B cell (primary cell): ENCODE results near the gene REN. TPM values are rescaled to one million over a fixed set of nuclear protein-coding genes. Genes with fewer than 3 reads are reported as not detected.

ENCODE experiments used
- ATAC-seq: fragments of 200-7000 bp; cut with Tn5 transposase; one replicate; pipeline ENCODE4 v1.10.0; 2021; ENCODE audit warnings: low read depth, mild to moderate bottlenecking, moderate number of reproducible peaks, moderate library complexity
- CTCF ChIA-PET: fragments of 350-600 bp; sonication (Branson Sonifier 250); formaldehyde crosslinking; loops from one replicate; lab custom pipeline; 2021; ENCODE audit warnings: antibody characterized with exemption, inconsistent platforms; lab: Charles Lee
- POLR2A ChIA-PET: fragments of 350-600 bp; sonication (Branson Sonifier 250); formaldehyde crosslinking; loops from one replicate; lab custom pipeline; 2021; ENCODE audit warnings: antibody characterized with exemption; lab: Charles Lee
- DNase-seq: peaks from one replicate; pipeline ENCODE4 v3.0.0; 2013
- H2AFZ ChIP-seq: 2 replicates; pipeline ENCODE4 v1.6.1; 2012; ENCODE audit warnings: mild to moderate bottlenecking, low read depth, low read length; ENCODE audit not compliant: insufficient read depth, poor library complexity, severe bottlenecking
- H3K27ac ChIP-seq, 2 donors: 1 replicate in 1 of 2; 2 replicates in 1 of 2; pipeline ENCODE4 v1.5.1; 2012 to 2013; ENCODE audit warnings: low read length in 2 of 2, mild to moderate bottlenecking in 2 of 2, moderate library complexity in 1 of 2
- H3K27me3 ChIP-seq, 4 experiments: fragments of 200-600 bp in 1 of 4; sonication (generic) in 1 of 4; replicated peaks in 1 of 4; 1 replicate in 2 of 4; 2 replicates in 2 of 4; pipeline versions ENCODE4 v1.6.1 to v1.7.0; 2013 to 2016; ENCODE audit warnings: low read length in 3 of 4, mild to moderate bottlenecking in 2 of 4, mixed read lengths in 1 of 4, moderate library complexity in 1 of 4; ENCODE audit not compliant: insufficient read depth in 4 of 4, control insufficient read depth in 3 of 4; ENCODE audit errors: control extremely low read depth in 1 of 4
- H3K36me3 ChIP-seq, 2 experiments: replicated peaks in 1 of 2; 1 replicate in 1 of 2; 2 replicates in 1 of 2; pipeline versions ENCODE4 v1.6.1 to v1.7.1; 2013; ENCODE audit warnings: low read length in 1 of 2; ENCODE audit not compliant: insufficient read depth in 2 of 2, control insufficient read depth in 1 of 2; ENCODE audit errors: control extremely low read depth in 1 of 2, extremely low read depth in 1 of 2
- H3K4me1 ChIP-seq, 2 donors: fragments of 200-600 bp in 1 of 2; sonication (generic) in 1 of 2; 1 replicate in 1 of 2; 2 replicates in 1 of 2; pipeline versions ENCODE4 v1.5.1 to v1.6.1; 2013 to 2017; ENCODE audit warnings: low read length in 2 of 2; ENCODE audit not compliant: control insufficient read depth in 2 of 2, insufficient read depth in 2 of 2
- H3K4me2 ChIP-seq: replicated peaks from 2 replicates; pipeline ENCODE3; 2012; ENCODE audit warnings: mild to moderate bottlenecking, low read depth, low read length; ENCODE audit not compliant: poor library complexity, severe bottlenecking
- H3K4me3 ChIP-seq, 5 experiments: fragments of 200-600 bp in 1 of 5; sonication (generic) in 1 of 5; 1 replicate in 3 of 5; 2 replicates in 2 of 5; pipeline versions ENCODE4 v1.5.1 to v1.7.0; 2011 to 2016; ENCODE audit warnings: low read length in 4 of 5, mild to moderate bottlenecking in 4 of 5, low read depth in 2 of 5, control low read depth in 1 of 5, moderate library complexity in 1 of 5; ENCODE audit not compliant: insufficient read depth in 1 of 5; ENCODE audit errors: control extremely low read depth in 1 of 5, extremely low read depth in 1 of 5
- H3K79me2 ChIP-seq: fragments of 200-600 bp; sonication (generic); one replicate; pipeline ENCODE4 v1.6.0; 2016; ENCODE audit warnings: low read length; ENCODE audit not compliant: control insufficient read depth, insufficient read depth
- H3K9ac ChIP-seq: fragments of 200-600 bp; sonication (generic); 2 replicates; pipeline ENCODE4 v1.6.1; 2017; ENCODE audit warnings: mild to moderate bottlenecking, low read length, moderate library complexity
- H3K9me3 ChIP-seq, 3 donors: one replicate each; pipeline versions ENCODE4 v1.6.1 to v1.7.1; 2013; ENCODE audit warnings: low read length in 2 of 3; ENCODE audit not compliant: control insufficient read depth in 2 of 3, insufficient read depth in 1 of 3; ENCODE audit errors: control extremely low read depth in 1 of 3
- H4K20me1 ChIP-seq: 2 replicates; pipeline ENCODE4 v1.6.0; 2012; ENCODE audit warnings: mild to moderate bottlenecking, low read length; ENCODE audit not compliant: insufficient read depth, control insufficient read depth, poor library complexity, severe bottlenecking
- H3K27ac Mint-ChIP-seq: one replicate; pipeline ENCODE4 v1.8.0; 2021; ENCODE audit warnings: mixed read lengths
- H3K27me3 Mint-ChIP-seq: one replicate; pipeline ENCODE4 v1.8.0; 2021; ENCODE audit warnings: mixed read lengths
- H3K4me1 Mint-ChIP-seq: one replicate; pipeline ENCODE4 v1.8.0; 2021; ENCODE audit warnings: mixed read lengths
- H3K4me3 Mint-ChIP-seq: one replicate; pipeline ENCODE4 v1.8.0; 2021; ENCODE audit warnings: mixed read lengths
- H3K9me3 Mint-ChIP-seq: one replicate; pipeline ENCODE4 v1.8.0; 2022; ENCODE audit warnings: mixed read lengths; ENCODE audit not compliant: insufficient read depth
- CTCF ChIP-seq: fragments of 200-600 bp; IDR thresholded peaks from one replicate; pipeline ENCODE4 v1.8.0; 2022; ENCODE audit warnings: antibody characterized with exemption, mild to moderate bottlenecking
- EZH2 ChIP-seq: IDR thresholded peaks from 2 replicates; pipeline ENCODE4 v1.6.1; 2012; ENCODE audit warnings: borderline replicate concordance, low read depth, mild to moderate bottlenecking, moderate library complexity, low read length; ENCODE audit not compliant: insufficient read depth, poor library complexity, severe bottlenecking
- WGBS: methylation state at CpG from one replicate; pipeline ENCODE4 v1.1.5; 2013; ENCODE audit warnings: missing lambda C conversion rate; ENCODE audit not compliant: insufficient coverage; 5-methylcytosine and 5-hydroxymethylcytosine counted together
- intact Hi-C: fragments of 100-400 bp; cut with micrococcal nuclease; formaldehyde crosslinking; loops from one replicate; pipeline ENCODE4 v1.10.0; 2022
- polyA plus RNA-seq: library from polyadenylated mRNA; depleted of rRNA; stranded (reverse); fragments of >200 nt; gene quantifications from 2 replicates; pipeline ENCODE4 v1.2.3, GENCODE V29; 2012
- total RNA-seq, 2 donors: library from RNA; stranded (reverse); fragments of 120-200 nt in 1 of 2; gene quantifications; 1 replicate in 1 of 2; 2 replicates in 1 of 2; pipeline versions ENCODE4 v1.2.3 to v1.2.4, GENCODE V29; 2013 to 2022

REN gene
- total and polyA plus RNA-seq, 2 donors (not counting 1 experiment from before 2014, with no cell fraction given), result not detected

- Histone ChIP-seq H3K36me3 (no peaks in the 10 kb centered on the region), H2AFZ (peak overlapping the region; percentile 74), H3K27me3 (peaks cover 0 to 24% (median 7%) of the 10 kb centered on the region in 4 experiments), H3K4me1 (peaks cover 12 to 14% of the 10 kb centered on the region in 2 donors), H3K27ac (no peak overlapping the region), H3K9me3 (peaks cover 0 to 3% (median 0%) of the 10 kb centered on the region in 3 donors), H3K4me3 (peak overlapping the region in 4 of 5 experiments; percentile 28 to 71 (median 60)), H4K20me1 (no peaks in the 10 kb centered on the region), H3K79me2 (no peaks in the 10 kb centered on the region), H3K9ac (peak overlapping the region; percentile 59), H3K4me2 (peak overlapping the region; percentile 93)
- TF ChIP-seq CTCF (no peak), EZH2 (no peak)
- no peak overlapping the region for H3K27ac Mint-ChIP-seq
- peaks cover 8% of the 10 kb centered on the region for H3K4me1 Mint-ChIP-seq
- H3K9me3 Mint-ChIP-seq, result no peaks in the 10 kb centered on the region
- no peak for DNase-seq
- peak overlapping the region; percentile 71 for H3K4me3 Mint-ChIP-seq
- intact Hi-C loops, result no loop called here
- CTCF ChIA-PET, result interaction anchor here (0.8 to 1.2 kb wide), 3 partner anchors 15 to 211 kb away, joined by 3 to 4 read pairs (median 4); no protein-coding TSS in a partner anchor
- POLR2A ChIA-PET, result no interaction called here
- H3K27me3 Mint-ChIP-seq, result peaks cover 45% of the 10 kb centered on the region
- ATAC-seq, result peak; percentile 7
- 37% methylated on average over 19 of the region's 25 CpGs for WGBS
These were observed 13.7 kb downstream of the REN start for GRCh38 chr1:204152310-204153044.
